HAP-1 (cell line): ENCODE data around the gene NDUFA11.

Experiments
- DNase-seq, 2 experiments: peaks; one replicate each; pipeline ENCODE4 v3.0.0-alpha.2; 2016 to 2020; ENCODE audit warnings: low spot score in 2 of 2
- H3K27me3 ChIP-seq: fragments of 250-450 bp; sonication (Bioruptor Pico); 2 replicates; pipeline ENCODE4 v1.5.1; 2020; ENCODE audit warnings: low read depth, mild to moderate bottlenecking, moderate library complexity
- H3K36me3 ChIP-seq: fragments of 250-450 bp; sonication (Bioruptor Pico); replicated peaks from 2 replicates; pipeline ENCODE4 v1.5.1; 2020; ENCODE audit warnings: mild to moderate bottlenecking
- H3K4me1 ChIP-seq: fragments of 250-450 bp; sonication (Bioruptor Pico); 2 replicates; pipeline ENCODE4 v1.5.1; 2020; ENCODE audit warnings: mild to moderate bottlenecking
- H3K4me3 ChIP-seq: fragments of 250-450 bp; sonication (Bioruptor Pico); 2 replicates; pipeline ENCODE4 v1.5.1; 2020; ENCODE audit warnings: mild to moderate bottlenecking, moderate library complexity
- H3K9me3 ChIP-seq: fragments of 250-450 bp; sonication (Bioruptor Pico); 2 replicates; pipeline ENCODE4 v1.5.1; 2020; ENCODE audit warnings: mild to moderate bottlenecking, moderate library complexity
- in situ Hi-C: fragments of 300-500 bp; cut with MboI; formaldehyde crosslinking; loops from 3 replicates; pipeline ENCODE4 v1.14.3; 2020; ENCODE audit warnings: low sequenced_read_pairs, inconsistent platforms, mixed read lengths

NDUFA11 gene

DNA sequence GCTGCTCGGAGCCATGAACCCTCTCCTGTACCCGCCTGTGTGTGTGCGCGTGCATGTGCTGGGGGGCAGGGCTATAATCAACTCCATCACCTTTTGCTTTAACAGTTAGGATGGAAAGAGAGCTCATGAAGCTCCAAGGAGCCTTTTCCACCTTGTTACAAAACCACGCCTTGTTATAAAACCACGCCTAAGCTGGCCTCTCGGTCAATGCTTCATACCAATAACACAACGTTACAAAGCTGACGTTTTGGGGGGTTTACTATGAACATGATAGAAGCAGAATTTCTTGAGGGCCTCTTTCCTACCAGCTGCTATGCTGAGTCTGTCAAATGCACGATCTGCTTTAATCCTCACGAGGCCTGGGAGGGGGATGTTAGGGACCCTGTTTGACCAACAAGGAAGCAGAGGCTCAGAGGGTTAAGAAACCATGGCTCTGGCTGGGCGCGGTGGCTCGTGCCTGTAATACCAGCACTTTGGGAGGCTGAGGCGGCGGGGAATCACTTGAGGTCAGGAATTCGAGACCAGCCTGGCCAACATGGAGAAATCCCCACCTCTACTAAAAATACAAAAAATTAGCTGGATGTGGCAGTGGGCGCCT lies 22.3 kb upstream of the NDUFA11 start:
- no peaks in the 10 kb centered on the region for H3K9me3 ChIP-seq
- H3K4me1 ChIP-seq, result no peaks in the 10 kb centered on the region
- in situ Hi-C loops, result no loop called here
- H3K27me3 ChIP-seq, result no peaks in the 10 kb centered on the region
- DNase-seq, result no peak
- no peak overlapping the region for H3K4me3 ChIP-seq
- peaks cover 90% of the 10 kb centered on the region for H3K36me3 ChIP-seq

GRCh38 chr19:5923356-5923755 lies 19.8 kb upstream of the NDUFA11 start:
- no peak overlapping the region for H3K4me3 ChIP-seq
- H3K36me3 ChIP-seq, result peaks cover 81% of the 10 kb centered on the region
- in situ Hi-C loops, result no loop called here
- H3K4me1 ChIP-seq, result no peaks in the 10 kb centered on the region
- H3K9me3 ChIP-seq, result no peaks in the 10 kb centered on the region
- no peaks in the 10 kb centered on the region for H3K27me3 ChIP-seq
- no peak for DNase-seq

- peaks cover 76% of the 10 kb centered on the region for H3K36me3 ChIP-seq
- no peak for DNase-seq
- no peaks in the 10 kb centered on the region for H3K4me1 ChIP-seq
- no peaks in the 10 kb centered on the region for H3K27me3 ChIP-seq
- H3K4me3 ChIP-seq, result no peak overlapping the region
- in situ Hi-C loops, result no loop called here
- no peaks in the 10 kb centered on the region for H3K9me3 ChIP-seq
Measured at GRCh38 chr19:5922161-5922545, 18.6 kb upstream of the NDUFA11 start.

- H3K27me3 ChIP-seq, result no peaks in the 10 kb centered on the region
- no peaks in the 10 kb centered on the region for H3K4me1 ChIP-seq
- peaks cover 74% of the 10 kb centered on the region for H3K36me3 ChIP-seq
- in situ Hi-C loops, result no loop called here
- no peak for DNase-seq
- H3K9me3 ChIP-seq, result no peaks in the 10 kb centered on the region
- H3K4me3 ChIP-seq, result no peak overlapping the region
Measured at GRCh38 chr19:5921516-5922160, 18.0 kb upstream of the NDUFA11 start.

GRCh38 chr19:5918463-5919079 lies 15.0 kb upstream of the NDUFA11 start:
- no peak overlapping the region for H3K4me3 ChIP-seq

GRCh38 chr19:5917431-5918107 lies 14.0 kb upstream of the NDUFA11 start:
- Histone ChIP-seq H3K36me3 (peaks cover 46% of the 10 kb centered on the region), H3K9me3 (no peaks in the 10 kb centered on the region), H3K27me3 (no peaks in the 10 kb centered on the region), H3K4me3 (no peak overlapping the region), H3K4me1 (no peaks in the 10 kb centered on the region)
- in situ Hi-C loops, result no loop called here
- DNase-seq, result no peak

More at GRCh38 chr19:5918463-5919079, 15.0 kb upstream of the NDUFA11 start:
- no peaks in the 10 kb centered on the region for H3K27me3 ChIP-seq
- peaks cover 53% of the 10 kb centered on the region for H3K36me3 ChIP-seq
- no peak for DNase-seq
- in situ Hi-C loops, result no loop called here
- H3K4me1 ChIP-seq, result no peaks in the 10 kb centered on the region
- H3K9me3 ChIP-seq, result no peaks in the 10 kb centered on the region

- Histone ChIP-seq H3K4me1 (no peaks in the 10 kb centered on the region), H3K36me3 (peaks cover 40% of the 10 kb centered on the region), H3K4me3 (no peak overlapping the region), H3K9me3 (no peaks in the 10 kb centered on the region), H3K27me3 (no peaks in the 10 kb centered on the region)
- in situ Hi-C loops, result no loop called here
- DNase-seq, result no peak
Measured at GRCh38 chr19:5916181-5916708, 12.7 kb upstream of the NDUFA11 start.

DNA sequence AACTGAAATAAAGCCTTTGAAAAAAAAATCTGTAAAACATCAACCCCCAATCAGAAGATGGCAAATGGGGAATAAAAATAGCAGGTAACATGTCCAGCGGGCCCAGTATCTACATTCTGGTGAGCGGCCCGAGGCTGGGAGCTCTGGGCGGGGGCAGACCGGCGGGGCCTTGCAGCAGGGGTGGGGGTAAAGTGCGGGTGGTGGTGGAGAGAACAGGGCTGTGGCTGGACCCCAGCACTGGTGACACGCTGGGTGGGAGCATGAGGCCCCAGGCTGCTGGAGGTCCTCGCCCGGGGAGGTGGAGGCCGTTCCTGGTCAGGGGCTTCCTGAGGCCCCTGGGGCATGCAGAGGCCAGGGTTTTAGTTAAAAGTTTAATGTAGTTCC lies 12.2 kb upstream of the NDUFA11 start:
- in situ Hi-C loops, result no loop called here
- DNase-seq, result no peak
- H3K4me3 ChIP-seq, result no peak overlapping the region
- H3K27me3 ChIP-seq, result no peaks in the 10 kb centered on the region
- peaks cover 40% of the 10 kb centered on the region for H3K36me3 ChIP-seq
- no peaks in the 10 kb centered on the region for H3K4me1 ChIP-seq
- no peaks in the 10 kb centered on the region for H3K9me3 ChIP-seq

DNA sequence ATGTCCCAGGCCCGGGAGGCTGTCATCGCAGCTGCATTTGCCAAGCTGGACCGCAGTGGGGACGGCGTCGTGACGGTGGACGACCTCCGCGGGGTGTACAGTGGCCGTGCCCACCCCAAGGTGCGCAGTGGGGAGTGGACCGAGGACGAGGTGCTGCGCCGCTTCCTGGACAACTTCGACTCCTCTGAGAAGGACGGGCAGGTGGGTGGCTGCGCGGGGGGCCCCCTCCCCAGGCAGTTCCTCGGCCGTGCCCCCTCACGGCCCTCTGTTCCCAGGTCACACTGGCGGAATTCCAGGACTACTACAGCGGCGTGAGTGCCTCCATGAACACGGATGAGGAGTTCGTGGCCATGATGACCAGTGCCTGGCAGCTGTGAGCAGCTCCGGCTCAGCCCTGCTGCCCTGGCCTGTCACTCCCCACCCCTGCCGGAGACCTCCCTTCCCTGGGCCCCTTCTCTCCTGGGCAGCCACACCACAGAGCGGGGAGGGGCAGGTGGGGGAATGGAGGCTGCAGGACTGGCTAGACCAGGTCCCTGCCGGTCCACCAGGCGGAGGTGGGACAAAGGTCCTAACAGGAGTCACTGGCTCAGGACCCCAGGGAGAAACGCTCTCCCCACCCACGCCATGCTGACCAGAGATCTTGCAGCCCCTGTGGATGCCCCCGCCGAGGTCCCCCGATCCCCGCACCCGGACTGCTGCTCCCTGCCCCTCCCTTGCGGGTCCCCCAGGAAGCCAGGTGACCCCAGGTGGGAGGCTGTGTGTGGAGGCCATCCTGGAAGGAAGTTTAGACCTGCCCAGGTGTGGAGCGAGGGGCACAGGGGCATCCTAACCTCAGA lies 11.6 kb upstream of the NDUFA11 start:
- Histone ChIP-seq H3K27me3 (no peaks in the 10 kb centered on the region), H3K9me3 (no peaks in the 10 kb centered on the region), H3K4me1 (no peaks in the 10 kb centered on the region), H3K36me3 (peaks cover 36% of the 10 kb centered on the region), H3K4me3 (no peak overlapping the region)
- DNase-seq, result no peak
- in situ Hi-C loops, result no loop called here

DNA sequence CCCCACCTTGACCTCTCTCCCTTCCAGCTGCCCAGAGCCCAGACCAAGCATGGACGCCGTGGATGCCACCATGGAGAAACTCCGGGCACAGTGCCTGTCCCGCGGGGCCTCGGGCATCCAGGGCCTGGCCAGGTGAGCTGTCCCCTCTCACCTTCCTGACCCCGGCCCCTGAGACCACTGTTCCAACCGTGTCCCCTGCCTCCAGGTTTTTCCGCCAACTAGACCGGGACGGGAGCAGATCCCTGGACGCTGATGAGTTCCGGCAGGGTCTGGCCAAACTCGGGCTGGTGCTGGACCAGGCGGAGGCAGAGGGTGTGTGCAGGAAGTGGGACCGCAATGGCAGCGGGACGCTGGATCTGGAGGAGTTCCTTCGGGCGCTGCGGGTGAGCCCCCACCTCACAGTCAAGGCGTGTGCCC lies 10.8 kb upstream of the NDUFA11 start:
- Histone ChIP-seq H3K27me3 (no peaks in the 10 kb centered on the region), H3K4me1 (no peaks in the 10 kb centered on the region), H3K36me3 (peaks cover 33% of the 10 kb centered on the region), H3K9me3 (no peaks in the 10 kb centered on the region), H3K4me3 (no peak overlapping the region)
- DNase-seq, result no peak
- in situ Hi-C loops, result no loop called here

DNA sequence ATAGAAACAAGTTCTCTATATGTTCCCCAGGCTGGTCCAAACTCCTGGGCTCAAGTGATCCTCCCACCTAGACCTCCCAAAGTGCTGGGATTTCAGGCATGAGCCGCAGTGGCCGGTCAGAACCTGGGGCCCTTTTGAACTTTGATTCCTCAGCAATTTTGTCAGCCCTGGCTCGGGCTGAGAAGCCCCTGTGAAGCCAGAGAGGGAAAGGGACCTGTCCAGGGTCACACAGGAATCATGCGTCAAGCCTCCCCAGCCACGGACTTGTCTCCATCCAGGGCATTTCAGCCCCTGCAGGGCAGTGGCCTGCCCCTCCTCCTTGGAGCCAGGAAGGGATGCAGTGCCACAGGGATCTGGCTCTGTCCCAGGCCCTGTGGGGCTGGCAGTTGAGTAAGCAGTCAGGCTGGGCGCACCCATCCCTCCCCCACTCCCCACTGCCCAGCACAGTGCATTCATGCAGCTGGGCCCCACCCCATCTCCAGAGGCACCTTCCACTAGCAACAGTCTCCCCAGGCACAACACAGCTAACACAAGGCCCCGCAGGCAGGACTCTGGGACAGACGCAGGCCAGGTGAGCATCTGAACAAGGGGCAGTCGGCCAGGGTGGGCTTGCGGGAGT lies 10.3 kb upstream of the NDUFA11 start, which contains the start of gene CAPS:
TSS of gene CAPS (plus strand) at position 516 of the 619 bp plus-strand sequence. CDS start 153 bp downstream, outside the sequence.
- in situ Hi-C loops, result no loop called here
- DNase-seq, result no peak

GRCh38 chr19:5911366-5911765 lies 7.8 kb upstream of the NDUFA11 start:
- in situ Hi-C loops, result no loop called here
- no peaks in the 10 kb centered on the region for H3K4me1 ChIP-seq
- H3K9me3 ChIP-seq, result no peaks in the 10 kb centered on the region
- peaks cover 10% of the 10 kb centered on the region for H3K36me3 ChIP-seq
- H3K27me3 ChIP-seq, result no peaks in the 10 kb centered on the region
- H3K4me3 ChIP-seq, result no peak overlapping the region
- no peak for DNase-seq

More for the DNA sequence above, 10.3 kb upstream of the NDUFA11 start, which contains the start of gene CAPS:
- Histone ChIP-seq H3K4me3 (no peak within 1 kb of the TSS), H3K9me3 (no peaks in the 10 kb centered on the region), H3K4me1 (no peaks in the 10 kb centered on the region), H3K27me3 (no peaks in the 10 kb centered on the region), H3K36me3 (peaks cover 28% of the 10 kb centered on the region)

- no peak for DNase-seq
- Histone ChIP-seq H3K36me3 (peaks cover 5% of the 10 kb centered on the region), H3K9me3 (no peaks in the 10 kb centered on the region), H3K27me3 (no peaks in the 10 kb centered on the region), H3K4me3 (no peak overlapping the region), H3K4me1 (no peaks in the 10 kb centered on the region)
- in situ Hi-C loops, result no loop called here
Measured at GRCh38 chr19:5910638-5910907, 7.0 kb upstream of the NDUFA11 start.
